HG02759 (cell line): ENCODE measurements around the gene C1QTNF2.
"Not testable (repeated sequence)": the region's sequence is repeated elsewhere in the genome, so short reads cannot be mapped to it uniquely, and the experiment has no call there.

Experiments
- ATAC-seq: cut with Tn5 transposase; IDR thresholded peaks from one replicate; pipeline ENCODE4 v1.9.1; 2021; ENCODE audit warnings: mild to moderate bottlenecking, moderate library complexity; ENCODE audit not compliant: unreplicated experiment

C1QTNF2 gene

DNA sequence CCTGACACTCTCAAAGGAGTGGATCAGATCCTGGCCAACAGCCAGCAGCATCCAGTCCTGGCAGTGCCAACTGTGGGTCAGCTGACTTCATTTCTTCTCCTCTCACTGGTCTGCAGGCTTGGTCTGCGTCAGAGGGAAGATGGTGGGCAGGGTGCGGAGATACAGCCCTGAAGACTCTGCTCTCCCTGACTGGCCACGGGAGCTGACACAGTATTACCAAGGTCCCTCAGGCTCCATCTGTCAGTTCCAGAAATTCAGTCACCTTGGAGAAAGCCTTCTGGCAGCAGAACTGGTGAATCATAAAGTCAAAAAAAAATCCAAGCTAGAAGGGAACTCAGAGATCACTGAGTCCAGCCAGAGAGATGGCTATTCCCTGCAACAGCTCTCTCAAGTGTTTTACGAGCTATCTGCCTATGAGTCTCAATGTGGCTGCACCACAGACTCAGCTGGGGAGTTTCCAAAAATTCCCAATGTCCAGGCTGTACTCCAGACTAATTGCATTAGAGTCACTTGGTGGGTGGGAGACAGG, 27.9 kb downstream of the C1QTNF2 start:
- ATAC-seq: no peak

DNA sequence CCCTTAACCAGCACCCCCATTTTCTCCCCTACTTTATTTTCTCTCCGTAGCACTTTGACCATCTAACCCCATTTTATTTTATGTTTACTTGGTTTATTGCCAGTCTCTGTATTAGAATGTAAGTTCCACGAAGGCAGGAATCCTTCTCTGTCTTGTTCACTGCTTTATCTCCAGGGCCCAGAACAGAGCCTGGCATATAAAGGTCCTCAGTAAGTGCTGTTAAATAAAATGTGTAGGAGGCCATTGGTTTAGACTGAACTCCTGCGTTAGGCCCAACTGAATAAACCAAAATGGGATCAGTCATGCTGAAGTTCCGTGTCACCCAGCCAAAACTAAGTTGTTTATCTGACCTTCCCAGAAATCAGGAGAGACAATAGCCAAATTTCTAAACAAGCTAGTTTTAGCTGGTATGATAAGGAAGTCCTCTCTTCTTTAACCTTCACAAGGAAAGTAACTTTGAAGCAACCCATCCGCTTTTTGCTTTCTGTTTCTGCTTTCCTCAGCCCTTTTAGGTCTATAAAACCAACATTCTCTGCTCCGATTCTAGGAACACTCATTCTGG, 29.0 kb downstream of the C1QTNF2 start:
- no peak for ATAC-seq

DNA sequence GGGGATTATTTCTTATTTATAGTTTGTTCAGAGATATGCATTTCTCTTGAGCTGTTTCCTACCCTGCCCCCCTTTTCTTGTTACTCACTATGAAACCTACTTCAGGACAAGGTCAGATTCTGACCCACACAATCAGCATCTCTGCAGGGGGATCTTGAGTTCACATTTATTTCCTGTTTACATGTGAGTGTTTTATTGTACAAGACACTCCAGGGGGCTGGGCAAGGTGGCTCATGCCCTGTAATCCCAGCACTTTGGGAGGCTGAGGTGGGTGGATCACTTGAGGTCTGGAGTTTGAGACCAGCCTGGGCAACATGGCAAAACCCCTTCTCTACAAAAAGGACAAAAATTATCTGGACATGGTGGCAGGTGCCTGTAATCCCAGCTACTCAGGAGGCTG, 29.9 kb downstream of the C1QTNF2 start:
- not testable (repeated sequence) for ATAC-seq

DNA sequence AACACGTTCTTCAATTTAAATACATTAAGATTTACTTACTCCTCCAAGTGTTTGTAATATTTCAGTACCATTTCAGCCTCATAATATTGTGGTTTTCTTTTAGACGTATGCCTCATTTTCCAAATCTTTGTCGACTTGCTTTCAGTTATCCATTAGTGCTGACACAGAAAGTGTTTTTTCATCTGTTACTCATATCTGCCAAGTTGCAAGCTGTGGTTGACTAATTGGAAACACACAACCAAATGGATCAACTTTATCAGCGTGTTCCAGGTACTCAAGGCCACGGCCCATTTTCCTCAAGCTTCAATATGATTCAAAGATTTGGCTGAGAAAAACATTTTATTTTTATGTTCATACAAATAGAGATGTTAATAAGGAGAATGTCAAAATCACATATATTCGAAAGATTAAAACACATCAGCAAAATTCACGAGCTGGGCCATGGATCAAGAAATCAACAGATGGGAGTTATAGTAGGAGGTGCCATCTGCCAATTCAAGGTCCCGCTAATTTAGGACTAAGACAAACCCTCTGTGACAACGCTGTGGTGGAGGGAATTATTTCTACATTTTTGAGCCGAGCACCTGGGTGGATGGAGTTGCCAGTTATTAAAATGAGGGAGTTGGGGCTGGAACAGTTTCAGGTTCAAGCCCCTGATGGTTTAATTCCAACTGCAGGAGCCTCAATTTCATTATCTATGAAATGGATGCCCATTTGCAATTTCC, 30.9 kb downstream of the C1QTNF2 start:
- ATAC-seq: no peak

DNA sequence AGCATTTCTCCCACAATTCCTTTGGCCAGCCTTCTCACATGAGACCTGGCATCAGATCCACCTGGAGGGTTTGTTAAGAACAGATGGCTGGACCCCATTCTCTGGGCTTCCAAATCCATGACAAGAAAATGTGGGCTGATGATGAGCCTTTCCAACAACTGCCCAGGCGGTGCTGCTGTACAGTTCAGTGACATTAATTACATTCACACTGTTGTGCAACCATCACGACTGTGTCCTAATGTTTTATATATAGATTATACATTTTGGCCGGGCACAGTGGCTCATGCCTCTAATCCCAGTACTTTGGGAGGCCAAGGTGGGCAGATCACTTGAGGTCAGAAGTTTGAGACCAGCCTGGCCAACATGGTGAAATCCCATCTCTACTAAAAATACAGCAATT, 35.7 kb downstream of the C1QTNF2 start:
- ATAC-seq: not testable (repeated sequence)

DNA sequence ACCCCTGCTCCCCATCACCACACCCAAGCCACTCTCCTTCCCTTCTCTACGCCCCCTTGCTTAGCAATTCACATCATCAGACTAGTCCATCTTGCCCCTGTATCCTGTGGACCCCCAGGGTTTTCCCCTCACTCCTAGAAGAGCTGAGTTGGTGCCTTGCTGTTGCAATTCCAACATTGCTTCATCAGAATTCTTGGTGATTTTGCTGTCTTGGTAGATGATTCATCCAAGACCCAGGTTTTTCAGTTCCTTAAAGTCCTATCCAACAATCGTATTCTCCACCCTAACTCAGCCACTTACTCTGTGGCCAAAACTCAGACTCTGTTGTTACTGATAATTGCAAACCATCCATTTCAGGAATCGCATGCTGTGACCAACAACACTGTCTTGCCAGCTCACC, 36.7 kb downstream of the C1QTNF2 start:
- ATAC-seq: no peak

DNA sequence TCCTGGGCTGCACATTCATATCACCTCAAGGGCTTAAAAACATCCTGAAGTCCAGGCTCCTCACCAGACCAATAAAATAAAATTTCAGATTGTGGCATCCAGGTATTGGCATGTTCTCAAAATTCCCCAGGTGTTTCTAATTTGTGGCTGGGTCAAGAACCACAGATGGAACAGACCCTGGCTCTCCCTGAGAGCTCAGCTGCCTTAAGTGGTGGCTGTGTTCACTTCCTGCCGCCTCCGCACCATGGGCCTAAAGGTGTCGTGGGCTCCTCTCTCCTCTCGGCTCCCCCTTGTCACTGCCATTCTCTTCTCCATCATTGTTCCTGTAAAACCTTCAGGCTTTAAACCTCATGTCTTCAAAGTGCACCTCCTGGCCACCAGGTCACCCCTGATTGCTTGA, 40.2 kb downstream of the C1QTNF2 start:
- ATAC-seq: no peak

DNA sequence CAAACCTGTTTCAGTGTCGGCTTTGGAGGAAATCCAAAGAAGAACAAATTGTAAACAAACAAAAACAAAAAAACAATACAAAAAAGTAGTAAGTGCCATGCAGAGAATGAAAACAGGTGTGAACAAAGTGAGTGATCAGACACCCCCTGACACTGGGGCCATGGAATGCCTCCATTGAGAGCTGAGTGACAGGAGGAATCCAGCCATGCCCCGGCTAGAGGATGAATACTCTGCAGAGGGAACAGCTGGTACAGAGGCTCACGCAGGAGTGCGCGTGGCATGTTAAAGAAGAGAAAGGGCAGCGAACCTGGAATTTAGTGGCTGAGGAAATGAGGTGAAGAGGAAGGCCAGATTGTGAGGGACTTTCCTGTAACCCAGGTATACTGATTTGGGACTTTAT, 42.6 kb downstream of the C1QTNF2 start:
- no peak for ATAC-seq

DNA sequence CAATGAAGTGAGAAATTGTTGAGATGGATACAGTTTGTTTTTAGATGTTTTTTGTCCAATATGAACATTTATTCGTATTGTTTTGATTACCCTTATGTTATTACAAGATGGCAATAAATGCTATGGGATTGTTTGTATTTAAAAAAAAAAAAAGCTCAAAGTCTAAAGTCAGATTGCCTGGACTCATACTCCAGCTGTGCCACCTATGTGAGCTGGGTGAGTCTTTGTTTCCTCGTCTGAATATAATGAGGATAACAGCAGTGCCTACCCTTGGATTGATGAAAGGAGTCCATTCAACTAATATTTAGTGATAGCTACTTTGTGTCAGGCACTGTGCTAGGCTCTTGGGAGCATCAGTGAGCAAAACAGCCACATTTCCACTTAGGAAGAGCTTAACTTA, 43.4 kb downstream of the C1QTNF2 start:
- no peak for ATAC-seq

DNA sequence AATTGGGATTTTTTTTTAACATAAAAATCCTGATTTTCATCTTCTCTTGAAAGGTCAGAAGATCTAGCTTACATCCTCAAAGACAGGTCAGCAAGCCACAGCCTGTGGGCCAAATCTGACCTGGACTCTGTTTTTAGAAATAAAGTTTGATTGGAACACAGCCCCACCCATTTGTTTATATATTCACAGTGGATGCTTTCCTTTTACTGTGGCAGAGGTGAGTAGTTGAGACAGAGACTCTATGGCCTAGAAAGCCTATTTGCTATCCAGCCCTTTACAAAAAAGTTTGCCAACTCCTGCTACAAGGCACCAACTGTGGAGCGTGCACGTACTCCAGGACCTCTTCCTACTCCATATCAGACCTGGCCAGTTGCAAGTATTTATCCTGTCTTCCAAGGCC, 44.7 kb downstream of the C1QTNF2 start:
- ATAC-seq: no peak

DNA sequence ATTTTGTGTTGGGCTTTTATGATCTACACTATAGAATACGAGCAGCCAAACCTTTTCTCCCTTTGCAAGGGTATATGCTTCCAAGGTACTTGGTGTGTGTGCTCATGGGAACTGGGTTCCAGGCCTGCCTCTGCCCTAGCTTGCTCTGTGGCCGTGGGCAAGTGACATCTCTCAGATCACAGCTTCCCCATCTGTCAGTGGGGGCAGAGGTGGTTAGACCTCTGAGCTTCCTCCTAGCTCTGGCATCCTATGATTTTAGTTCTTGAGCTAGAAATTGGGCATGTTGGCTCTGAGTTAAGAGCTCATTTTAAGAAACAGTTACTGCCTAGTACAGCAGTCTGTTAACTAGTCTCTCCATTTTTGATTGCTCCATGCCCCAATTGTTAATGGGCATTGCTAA, 45.5 kb downstream of the C1QTNF2 start:
- ATAC-seq: no peak

DNA sequence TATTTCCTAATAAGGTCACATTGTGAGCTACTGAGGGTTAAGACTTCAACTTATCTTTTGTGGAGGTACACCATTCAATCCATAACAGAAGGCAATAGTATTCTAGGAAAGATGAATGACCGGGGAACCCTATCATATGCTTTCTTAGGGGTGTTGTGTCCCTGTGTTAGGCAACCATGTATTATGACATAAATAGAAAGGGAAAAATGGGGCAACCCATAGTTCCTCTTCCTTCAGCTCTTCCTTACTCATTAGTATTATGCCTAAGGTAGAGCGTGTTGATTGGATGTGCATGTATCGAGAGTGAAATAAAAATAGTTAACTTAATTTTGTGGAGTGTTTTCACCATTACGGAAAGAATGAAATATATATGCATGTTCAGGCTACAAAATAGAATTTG, 52.0 kb downstream of the C1QTNF2 start:
- ATAC-seq: no peak

DNA sequence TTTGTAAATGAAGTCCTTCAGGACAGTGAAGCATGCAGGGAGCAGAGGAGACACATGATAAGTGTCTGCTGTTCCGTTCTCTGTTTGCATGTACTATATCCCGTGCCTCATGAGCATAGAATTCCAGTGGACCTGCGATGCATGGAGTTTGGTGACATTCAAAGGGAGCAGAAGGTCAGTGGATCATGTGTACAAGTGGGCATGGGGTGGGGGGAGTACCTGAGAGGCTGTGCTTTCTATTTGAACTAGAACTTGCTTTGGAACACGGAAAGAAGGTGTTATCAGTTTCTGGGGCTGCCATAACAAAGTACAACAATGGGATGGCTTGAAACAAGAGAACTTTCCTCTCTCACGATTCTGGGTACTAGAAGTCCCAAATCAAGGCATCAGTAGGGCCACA, 53.0 kb downstream of the C1QTNF2 start:
- no peak for ATAC-seq

DNA sequence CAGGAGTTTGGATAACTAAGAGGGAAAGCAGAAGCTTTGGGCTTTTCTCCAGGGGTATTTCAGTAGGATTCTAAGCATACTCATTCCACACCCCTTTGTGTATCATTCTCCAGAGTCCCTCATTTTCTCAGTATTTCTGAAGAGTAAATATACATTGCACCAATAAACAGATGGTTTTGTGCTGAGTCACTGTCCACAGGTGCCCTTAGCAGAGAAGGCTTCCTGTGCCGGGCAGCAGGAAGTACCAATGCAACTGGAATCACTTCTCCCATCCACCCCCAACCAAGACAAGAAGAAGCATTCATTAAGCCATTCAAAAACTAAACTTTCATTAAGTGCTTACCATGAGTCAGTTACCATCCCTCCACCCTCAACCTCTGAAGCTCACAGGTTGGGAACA, 54.5 kb downstream of the C1QTNF2 start:
- no peak for ATAC-seq

DNA sequence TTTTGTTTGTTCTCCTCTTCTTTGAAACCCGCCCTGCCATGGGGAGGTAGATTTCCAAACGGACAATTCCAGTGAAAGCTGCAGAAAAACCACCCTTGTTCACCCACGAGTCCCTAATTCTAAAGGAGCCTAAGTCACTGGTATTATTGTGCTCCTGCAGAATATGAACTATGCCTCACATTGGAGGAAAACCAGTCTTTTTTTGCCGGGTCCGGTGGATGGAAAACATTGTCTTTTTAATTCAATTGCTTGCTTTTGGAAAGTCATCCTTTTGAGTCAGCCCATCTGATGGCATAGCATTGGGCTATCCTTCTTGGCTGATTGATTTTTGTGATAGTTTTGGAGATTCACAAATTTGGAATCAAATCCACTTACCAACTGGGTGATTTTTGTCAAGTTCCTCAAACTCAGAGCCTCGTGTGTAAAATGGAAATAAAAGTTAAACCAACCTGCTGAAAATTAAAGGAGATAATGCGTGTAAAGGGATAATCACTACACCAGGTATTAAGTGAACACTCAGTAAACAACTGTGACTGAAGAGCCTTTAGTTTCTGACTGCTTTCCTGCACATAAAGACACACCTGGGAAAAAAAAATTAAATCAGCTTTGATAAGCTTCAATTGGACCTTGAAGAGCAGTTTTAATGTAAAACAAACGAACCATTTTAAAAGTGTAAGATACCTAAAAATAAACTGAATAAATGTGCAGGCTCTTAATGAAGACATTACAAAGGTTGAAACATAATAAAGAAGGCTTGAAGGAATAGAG, 57.3 kb downstream of the C1QTNF2 start:
- ATAC-seq: no peak

DNA sequence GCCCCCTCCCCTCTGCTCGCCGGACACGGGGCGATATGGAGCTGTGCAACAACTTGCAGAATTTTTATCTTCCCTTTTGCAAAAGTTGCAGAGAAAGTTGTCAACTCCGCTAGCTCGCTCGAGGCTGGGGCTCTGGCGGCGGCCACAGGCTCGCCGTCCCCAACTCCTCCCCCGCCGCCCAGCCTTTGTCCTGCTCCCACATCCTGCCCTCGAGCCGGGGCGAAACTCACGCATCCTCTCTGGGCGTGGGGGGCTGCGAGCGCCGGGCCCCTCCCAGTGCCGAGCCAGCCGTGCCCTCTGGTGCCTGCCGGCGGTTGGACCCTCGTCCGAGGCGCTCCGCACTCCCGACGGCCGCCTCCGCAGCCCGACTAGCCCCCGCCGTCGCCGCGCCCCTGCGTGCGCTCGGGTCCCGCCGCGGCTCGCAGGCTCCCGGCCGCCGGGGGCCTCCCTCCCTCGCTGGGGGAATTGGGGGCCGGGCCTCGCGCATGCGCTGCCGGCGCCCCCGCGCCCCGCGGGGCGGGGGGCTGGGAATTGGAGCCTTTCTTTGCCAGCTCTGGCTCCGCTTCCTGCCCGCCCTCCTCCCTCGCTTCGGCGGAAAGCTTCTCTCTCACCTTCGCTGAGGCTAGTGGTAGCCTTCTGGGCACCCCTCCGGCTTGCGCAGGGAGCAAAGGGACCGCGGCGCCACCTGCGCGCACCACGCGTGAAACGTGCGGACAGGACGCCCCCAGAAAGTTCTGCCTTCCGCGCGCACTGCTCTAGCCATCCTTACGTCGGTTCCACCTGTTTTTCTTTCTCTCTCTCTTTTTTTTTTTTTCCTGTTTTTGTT, 58.1 kb downstream of the C1QTNF2 start, which contains the start of gene CCNJL:
Gene CCNJL (minus strand): TSS at position 431 of the 826 bp plus-strand sequence. CDS start 641 bp downstream, outside the sequence.
- ATAC-seq: peak; percentile 44

DNA sequence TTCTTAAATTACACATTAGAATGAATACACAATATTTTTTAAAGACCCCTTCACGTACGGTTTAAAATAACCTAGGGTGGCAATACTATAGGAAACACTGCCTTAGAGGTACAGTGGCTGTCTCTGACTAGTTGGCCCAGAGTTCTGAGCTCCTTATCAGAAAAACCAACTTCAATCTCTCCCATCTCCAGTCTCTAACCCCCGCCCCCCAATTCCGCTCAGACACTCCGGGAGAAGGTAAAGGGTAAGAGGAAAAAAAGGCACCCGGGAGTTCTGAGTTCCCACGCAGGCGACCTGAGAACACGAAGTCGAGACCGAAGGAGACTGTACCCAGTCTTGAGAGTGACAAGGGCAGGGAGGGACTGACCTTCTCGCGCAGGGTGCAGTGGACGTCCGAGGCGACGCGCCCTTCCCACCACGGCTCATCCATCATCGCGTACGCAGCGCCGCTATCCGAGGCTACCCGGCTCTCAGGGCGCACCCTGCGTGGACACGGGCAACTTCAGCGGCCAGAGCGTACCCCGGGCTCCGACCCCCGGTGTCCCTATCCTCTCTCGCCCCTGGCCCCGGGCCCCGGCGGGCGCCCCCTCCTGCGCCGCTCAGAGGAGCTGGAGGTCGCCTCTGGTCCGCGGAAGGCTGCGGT, 58.8 kb downstream of the C1QTNF2 start:
- ATAC-seq: peak; percentile 13

DNA sequence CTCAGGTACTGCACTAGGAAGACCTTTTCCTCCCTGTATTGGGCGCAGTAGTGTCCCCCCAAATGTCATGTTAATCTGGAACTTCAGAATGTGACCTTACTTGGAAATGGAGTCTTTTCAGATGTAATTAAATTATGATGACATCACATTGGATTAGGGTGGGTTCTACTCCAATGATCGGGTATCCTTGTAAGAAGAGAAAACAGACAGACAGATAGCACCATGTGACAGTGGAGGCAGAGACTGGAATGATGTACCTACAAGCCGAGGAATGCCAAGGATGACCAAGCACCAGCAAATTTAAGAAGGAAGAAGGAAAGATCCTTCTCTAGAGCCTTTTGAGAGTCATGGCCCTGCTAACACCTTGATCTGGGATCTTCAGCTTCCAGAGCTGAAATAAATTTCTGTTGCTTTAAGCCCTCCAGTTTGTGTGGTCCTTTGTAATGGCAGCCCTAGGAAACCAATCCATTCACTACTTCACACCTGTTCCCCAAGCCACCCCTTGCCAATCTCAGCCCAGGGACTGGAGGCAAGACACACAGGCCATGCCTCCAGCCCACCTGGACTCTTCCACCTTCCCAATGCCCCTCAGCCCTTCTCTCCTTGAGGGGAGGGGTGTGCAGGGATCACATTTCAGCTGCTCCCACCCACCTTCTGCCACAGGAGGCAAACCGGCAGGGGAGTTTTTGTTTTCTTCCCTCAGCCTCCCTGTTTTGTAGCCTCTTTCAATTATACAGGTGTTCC, 59.7 kb downstream of the C1QTNF2 start:
- no peak for ATAC-seq

DNA sequence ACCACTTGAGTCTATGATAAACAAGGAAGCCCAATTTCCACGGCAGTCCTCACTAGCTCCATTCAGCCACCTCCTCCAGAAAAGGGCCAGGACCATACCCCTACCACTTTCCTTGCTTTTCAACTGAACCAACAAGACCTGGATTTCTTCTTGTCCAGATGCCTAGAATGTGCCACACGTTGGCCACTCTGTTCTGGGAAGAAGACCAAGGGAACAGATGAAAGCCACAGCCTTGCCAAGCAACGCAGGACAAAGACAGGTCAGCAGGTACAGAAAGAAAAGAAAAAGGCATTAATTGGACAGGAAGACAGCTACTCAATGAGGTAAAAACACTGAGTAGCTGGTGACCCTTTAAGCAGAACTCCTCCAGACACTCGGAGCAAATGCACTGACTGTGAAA, 60.3 kb downstream of the C1QTNF2 start:
- ATAC-seq: no peak

DNA sequence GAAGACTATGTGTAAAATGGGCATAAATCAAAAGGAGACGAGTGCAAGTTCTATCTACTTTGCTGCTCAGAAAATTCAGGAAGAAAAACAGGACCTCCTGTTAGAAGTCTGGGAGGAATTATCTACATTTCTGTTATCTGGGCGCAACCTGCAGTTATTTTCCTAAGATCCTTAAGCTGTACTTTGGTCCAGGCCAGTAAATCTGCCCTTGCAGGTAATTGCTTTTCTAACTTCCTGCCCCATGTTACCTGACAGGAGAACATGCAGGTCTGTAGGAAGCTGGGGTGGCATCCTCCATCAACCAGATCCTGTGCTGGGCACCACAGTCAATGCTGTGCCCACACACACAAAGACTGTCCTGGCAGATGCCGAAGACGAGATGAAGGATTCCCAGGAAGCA, 63.7 kb downstream of the C1QTNF2 start:
- no peak for ATAC-seq
